GM15510 (cell line): Measurements from ENCODE around the gene SDSL.

Experiments
- POLR2A ChIP-seq: IDR thresholded peaks from 3 replicates; pipeline ENCODE4 v1.6.1; 2011; ENCODE audit warnings: borderline replicate concordance; ENCODE audit not compliant: insufficient read length; ENCODE audit errors: extremely low read depth

The SDSL gene

GRCh38 chr12:113422030-113422885 lies at the start of gene SDSL:
Gene SDSL (plus strand): TSS chr12:113422380. CDS start chr12:113427983, 5,603 bp downstream.
- no peak for TF ChIP-seq POLR2A

GRCh38 chr12:113373440-113373839 lies 48.7 kb upstream of the SDSL start:
- no peak for TF ChIP-seq POLR2A

GRCh38 chr12:113373969-113374368 lies 48.2 kb upstream of the SDSL start:
- TF ChIP-seq POLR2A, result no peak

GRCh38 chr12:113374823-113375428 lies 47.3 kb upstream of the SDSL start:
- TF ChIP-seq POLR2A, result no peak

- TF ChIP-seq POLR2A, result no peak
These were observed 43.9 kb upstream of the SDSL start for GRCh38 chr12:113378291-113378690.

GRCh38 chr12:113381220-113381619 lies 41.0 kb upstream of the SDSL start:
- no peak for TF ChIP-seq POLR2A

- TF ChIP-seq POLR2A, result no peak
These were observed 40.0 kb upstream of the SDSL start for GRCh38 chr12:113382206-113382605.

- TF ChIP-seq POLR2A, result no peak
These were observed 37.4 kb upstream of the SDSL start for GRCh38 chr12:113384778-113385177.

- no peak for TF ChIP-seq POLR2A
These were observed 36.8 kb upstream of the SDSL start for GRCh38 chr12:113385282-113385882.

- TF ChIP-seq POLR2A, result no peak
These were observed 35.2 kb upstream of the SDSL start for GRCh38 chr12:113386866-113387566.

GRCh38 chr12:113387631-113388030 lies 34.5 kb upstream of the SDSL start:
- no peak for TF ChIP-seq POLR2A

- TF ChIP-seq POLR2A, result no peak
These were observed 33.8 kb upstream of the SDSL start for GRCh38 chr12:113388351-113388750.

GRCh38 chr12:113390064-113391043 lies 31.8 kb upstream of the SDSL start:
- TF ChIP-seq POLR2A, result no peak

- TF ChIP-seq POLR2A, result no peak
These were observed 31.0 kb upstream of the SDSL start for GRCh38 chr12:113391145-113391544.
